ENCODE data around the gene CBY3. TPM values are rescaled to one million over a fixed set of nuclear protein-coding genes. Genes with fewer than 3 reads are reported as not detected.
"Not testable (repeated sequence)": the region's sequence is repeated elsewhere in the genome, so short reads cannot be mapped to it uniquely, and the experiment has no call there.

Gene CBY3
- total RNA-seq, 4 donors from 2014 or later: not detected

GRCh38 chr5:179668391-179668790 is 12.4 kb downstream of the CBY3 start:
- no peaks in the 10 kb centered on the region for H3K27me3 ChIP-seq
- H3K4me3 ChIP-seq: no peak overlapping the region
- 54% methylated on average over 7 of the region's 7 CpGs for WGBS
- no peaks in the 10 kb centered on the region for H3K9me3 ChIP-seq
- H3K36me3 ChIP-seq: peaks cover 16% of the 10 kb centered on the region
- TF ChIP-seq POLR2A (IDR thresholded peaks at IDR 0.05) (no peak), POLR2AphosphoS5 (IDR thresholded peaks at IDR 0.05) (no peak), EP300 (IDR thresholded peaks at IDR 0.05) (no peak)
- TF ChIP-seq, protein P1, sequence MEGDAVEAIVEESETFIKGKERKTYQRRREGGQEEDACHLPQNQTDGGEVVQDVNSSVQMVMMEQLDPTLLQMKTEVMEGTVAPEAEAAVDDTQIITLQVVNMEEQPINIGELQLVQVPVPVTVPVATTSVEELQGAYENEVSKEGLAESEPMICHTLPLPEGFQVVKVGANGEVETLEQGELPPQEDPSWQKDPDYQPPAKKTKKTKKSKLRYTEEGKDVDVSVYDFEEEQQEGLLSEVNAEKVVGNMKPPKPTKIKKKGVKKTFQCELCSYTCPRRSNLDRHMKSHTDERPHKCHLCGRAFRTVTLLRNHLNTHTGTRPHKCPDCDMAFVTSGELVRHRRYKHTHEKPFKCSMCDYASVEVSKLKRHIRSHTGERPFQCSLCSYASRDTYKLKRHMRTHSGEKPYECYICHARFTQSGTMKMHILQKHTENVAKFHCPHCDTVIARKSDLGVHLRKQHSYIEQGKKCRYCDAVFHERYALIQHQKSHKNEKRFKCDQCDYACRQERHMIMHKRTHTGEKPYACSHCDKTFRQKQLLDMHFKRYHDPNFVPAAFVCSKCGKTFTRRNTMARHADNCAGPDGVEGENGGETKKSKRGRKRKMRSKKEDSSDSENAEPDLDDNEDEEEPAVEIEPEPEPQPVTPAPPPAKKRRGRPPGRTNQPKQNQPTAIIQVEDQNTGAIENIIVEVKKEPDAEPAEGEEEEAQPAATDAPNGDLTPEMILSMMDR (IDR thresholded peaks at IDR 0.05): peak; percentile 35 to 41
- no peak overlapping the region for H3K27ac ChIP-seq
- no peaks in the 10 kb centered on the region for H3K4me1 ChIP-seq
- DNase-seq (ENCODE audit: low spot score in 2 of 2): no peak

GRCh38 chr5:179661647-179662046 is 19.2 kb downstream of the CBY3 start:
- not testable (repeated sequence) for H3K27me3 ChIP-seq; H3K9me3 ChIP-seq; H3K4me1 ChIP-seq; H3K4me3 ChIP-seq; H3K27ac ChIP-seq; DNase-seq (ENCODE audit: low spot score in 2 of 2)
- H3K36me3 ChIP-seq: peaks cover 19% of the 10 kb centered on the region
- WGBS: 96% methylated on average over 6 of the region's 6 CpGs

- WGBS: 11% methylated on average over 10 of the region's 29 CpGs
- Histone ChIP-seq H3K4me3 (peak overlapping the region; percentile 48), H3K27ac (peak overlapping the region; percentile 27)
- DNase-seq (ENCODE audit: low spot score in 2 of 2); H3K9me3 ChIP-seq; H3K36me3 ChIP-seq; H3K4me1 ChIP-seq; H3K27me3 ChIP-seq: not testable (repeated sequence)
Observed at GRCh38 chr5:179658179-179658856, 22.5 kb downstream of the CBY3 start.

- H3K9me3 ChIP-seq; H3K27me3 ChIP-seq; DNase-seq (ENCODE audit: low spot score in 2 of 2); H3K4me1 ChIP-seq; H3K36me3 ChIP-seq; H3K4me3 ChIP-seq; H3K27ac ChIP-seq: not testable (repeated sequence)
- 14% methylated on average over 10 of the region's 50 CpGs for WGBS
Observed at GRCh38 chr5:179657302-179658178, 23.3 kb downstream of the CBY3 start.

DNA sequence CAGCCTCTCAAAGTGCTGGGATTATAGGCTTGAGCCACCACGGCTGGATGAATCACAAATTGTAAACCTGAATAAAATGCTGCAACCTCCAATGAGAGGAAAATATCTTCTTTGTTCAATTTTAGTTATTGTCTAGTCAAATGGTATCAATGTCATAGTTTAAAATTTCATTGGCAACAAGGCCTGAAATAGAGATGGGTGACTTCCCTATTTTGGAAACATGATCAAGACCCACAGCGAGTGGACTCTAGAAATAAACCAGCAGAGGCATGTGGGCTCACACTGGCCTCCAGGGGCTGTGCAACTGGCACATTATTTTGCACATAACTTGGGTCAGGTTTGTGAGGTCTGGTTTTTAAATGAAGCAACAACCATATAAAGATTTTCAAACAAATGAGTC is 27.7 kb downstream of the CBY3 start:
- WGBS: 64% methylated on average over 2 of the region's 2 CpGs
- H3K9me3 ChIP-seq; H3K27ac ChIP-seq; H3K27me3 ChIP-seq; H3K36me3 ChIP-seq; DNase-seq (ENCODE audit: low spot score in 2 of 2); H3K4me3 ChIP-seq; H3K4me1 ChIP-seq: not testable (repeated sequence)

- 94% methylated on average over 24 of the region's 26 CpGs for WGBS
- not testable (repeated sequence) for H3K9me3 ChIP-seq; H3K36me3 ChIP-seq; DNase-seq (ENCODE audit: low spot score in 2 of 2); H3K27ac ChIP-seq; H3K4me1 ChIP-seq; H3K4me3 ChIP-seq; H3K27me3 ChIP-seq
Observed at GRCh38 chr5:179650245-179650644, 30.6 kb downstream of the CBY3 start.

DNA sequence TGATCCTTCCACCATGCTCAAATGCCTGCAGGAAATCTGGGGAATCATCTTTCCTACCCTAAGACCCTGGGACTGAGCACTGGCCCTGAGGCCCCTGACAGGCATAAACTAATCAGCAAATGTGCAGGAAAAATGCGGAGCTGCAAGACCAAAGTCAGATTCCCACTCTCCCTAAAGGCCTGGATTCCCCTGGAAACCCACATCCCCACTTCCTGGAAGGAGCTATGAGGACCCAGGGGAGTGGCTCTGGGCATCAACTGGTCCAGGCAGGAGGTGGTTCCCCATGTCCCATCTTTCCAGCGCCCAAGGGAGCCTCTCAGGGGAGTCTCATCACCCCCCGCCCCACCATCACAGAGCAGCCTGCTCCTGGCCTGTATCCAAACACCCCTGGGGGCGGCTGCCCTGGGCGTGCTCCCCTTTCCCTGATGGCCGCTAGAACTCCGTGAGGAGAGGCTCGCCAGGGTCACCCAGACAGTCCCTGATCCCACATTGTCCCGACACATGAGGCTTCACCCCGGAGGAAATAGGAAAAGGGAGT is 31.6 kb downstream of the CBY3 start:
- not testable (repeated sequence) for DNase-seq (ENCODE audit: low spot score in 2 of 2); H3K36me3 ChIP-seq; H3K4me3 ChIP-seq; H3K4me1 ChIP-seq; H3K9me3 ChIP-seq; H3K27me3 ChIP-seq; H3K27ac ChIP-seq
- 89% methylated on average over 3 of the region's 10 CpGs for WGBS

DNA sequence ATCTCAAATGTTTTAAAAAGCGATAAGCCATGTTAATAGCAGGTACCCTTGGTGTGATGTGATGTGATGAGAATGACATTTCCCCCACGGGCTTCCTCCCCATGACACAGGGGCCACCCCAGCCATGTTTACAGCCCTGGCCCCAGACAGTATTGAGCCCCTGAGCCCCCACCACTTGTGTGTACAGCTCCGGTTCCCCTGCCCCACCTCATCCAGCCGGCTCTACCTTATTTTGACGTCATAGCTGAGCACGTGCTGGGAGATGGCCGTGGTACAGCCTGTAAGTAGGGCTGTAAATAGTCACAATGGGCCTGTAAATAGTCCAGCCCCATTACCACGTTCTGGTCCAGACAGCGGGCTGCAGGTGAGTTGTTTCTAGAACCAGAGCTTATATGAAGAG is 32.4 kb downstream of the CBY3 start:
- WGBS: 87% methylated on average over 9 of the region's 9 CpGs
- no peak overlapping the region for H3K27ac ChIP-seq
- TF ChIP-seq EP300 (IDR thresholded peaks at IDR 0.05) (no peak), POLR2AphosphoS5 (IDR thresholded peaks at IDR 0.05) (no peak), POLR2A (IDR thresholded peaks at IDR 0.05) (no peak)
- TF ChIP-seq, protein P1 (IDR thresholded peaks at IDR 0.05): no peak

GRCh38 chr5:179644766-179645165 is 36.1 kb downstream of the CBY3 start:
- not testable (repeated sequence) for H3K27ac ChIP-seq; H3K36me3 ChIP-seq; DNase-seq (ENCODE audit: low spot score in 2 of 2); H3K4me1 ChIP-seq; H3K27me3 ChIP-seq; H3K4me3 ChIP-seq; H3K9me3 ChIP-seq
- WGBS: 90% methylated on average over 4 of the region's 5 CpGs

More for the DNA sequence above, 32.4 kb downstream of the CBY3 start:
- Histone ChIP-seq H3K4me1 (no peaks in the 10 kb centered on the region), H3K27me3 (no peaks in the 10 kb centered on the region), H3K36me3 (no peaks in the 10 kb centered on the region), H3K4me3 (no peak overlapping the region), H3K9me3 (no peaks in the 10 kb centered on the region)
- DNase-seq (ENCODE audit: low spot score in 2 of 2): no peak

DNA sequence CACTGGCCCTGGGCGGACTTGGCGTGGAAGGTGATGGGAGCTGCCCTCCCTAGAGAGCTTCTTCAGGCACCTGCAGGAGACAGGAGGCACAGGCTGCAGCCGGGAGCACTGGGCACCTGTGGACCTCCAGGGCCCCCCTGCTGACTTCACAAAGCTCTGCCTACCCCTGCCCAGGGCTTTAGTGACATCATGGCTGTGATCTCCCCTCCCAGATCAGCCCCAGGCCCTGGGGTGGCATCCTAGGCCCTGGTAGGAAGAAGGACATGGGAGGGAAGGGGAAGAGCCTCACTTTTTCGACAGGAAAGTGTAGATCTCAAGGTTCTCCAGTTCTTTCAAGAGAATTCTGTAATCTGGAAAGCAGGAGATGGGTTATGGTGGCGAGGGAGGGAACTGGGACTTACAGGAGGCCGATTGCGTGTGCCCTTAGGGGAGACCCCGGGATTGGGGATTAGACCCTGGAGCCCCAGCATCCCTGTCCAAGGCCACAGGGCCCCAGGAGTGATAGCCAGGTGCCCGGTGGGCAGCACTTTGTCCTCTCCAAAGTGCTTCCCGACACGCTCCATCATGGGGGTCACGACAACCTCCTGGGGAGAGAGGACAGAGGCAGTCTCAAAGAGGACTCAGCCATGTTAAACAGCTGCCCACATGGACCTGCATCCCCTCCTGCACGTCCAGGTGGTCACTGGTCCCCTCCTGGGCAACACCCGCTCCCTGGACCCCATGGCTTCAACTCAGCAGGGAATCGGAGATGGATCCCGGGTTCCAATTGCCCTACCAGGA is 37.5 kb downstream of the CBY3 start:
- H3K27me3 ChIP-seq; H3K27ac ChIP-seq; H3K36me3 ChIP-seq; H3K4me3 ChIP-seq; H3K4me1 ChIP-seq; DNase-seq (ENCODE audit: low spot score in 2 of 2); H3K9me3 ChIP-seq: not testable (repeated sequence)
- 85% methylated on average over 10 of the region's 16 CpGs for WGBS

DNA sequence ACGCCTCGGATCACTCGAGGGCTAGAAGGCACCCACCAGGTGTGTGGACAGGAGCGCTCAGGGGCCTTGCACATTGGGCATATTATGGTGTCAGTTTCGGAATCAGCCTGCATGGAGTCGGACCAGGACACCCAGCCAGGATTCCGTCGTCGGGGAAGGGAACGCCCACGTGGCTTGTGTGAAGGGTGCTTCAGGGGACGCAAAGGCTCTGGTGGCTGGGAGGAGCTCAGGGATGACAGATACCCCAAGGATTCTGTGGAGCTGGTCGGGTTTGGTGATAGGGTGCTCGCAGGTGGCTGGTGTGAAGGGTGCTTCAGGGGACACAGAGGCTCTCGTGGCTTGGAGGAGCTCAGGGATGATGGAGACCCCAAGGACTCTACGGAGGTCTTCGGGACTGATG is 38.2 kb downstream of the CBY3 start:
- not testable (repeated sequence) for H3K27me3 ChIP-seq; H3K36me3 ChIP-seq; H3K4me3 ChIP-seq; H3K4me1 ChIP-seq; H3K27ac ChIP-seq; H3K9me3 ChIP-seq; DNase-seq (ENCODE audit: low spot score in 2 of 2)
- WGBS: 87% methylated on average over 5 of the region's 17 CpGs

All from suprapubic skin (tissue), 4 donors.